Measurements from ENCODE around the gene REV1. TPM values are rescaled to one million over a fixed set of nuclear protein-coding genes. Genes with fewer than 3 reads are reported as not detected.

Gene REV1
- total RNA-seq, 1 experiment from 2014 or later, result 49.0 TPM

GRCh38 chr2:99489063-99489760, 605 bp downstream of the REV1 start:
- DNase-seq, result peak; percentile 57

GRCh38 chr2:99488539-99489062, 1.2 kb downstream of the REV1 start:
- DNase-seq, result no peak
- peaks cover 13% of the 10 kb centered on the region for H3K27me3 Mint-ChIP-seq (ENCODE audit: unreplicated experiment)
- CTCF ChIA-PET, result no interaction called here
- H3K4me1 Mint-ChIP-seq (ENCODE audit: low read depth, unreplicated experiment), result peaks cover 26% of the 10 kb centered on the region
- H3K36me3 Mint-ChIP-seq (ENCODE audit: insufficient read depth, unreplicated experiment), result peaks cover 26% of the 10 kb centered on the region
- no peak for TF ChIP-seq CTCF (IDR thresholded peaks at IDR 0.05; ENCODE audit: unreplicated experiment)
- BruUV-seq (replicated peaks), result no TSS peak
- H3K27ac Mint-ChIP-seq (ENCODE audit: unreplicated experiment), result peak overlapping the region; percentile 97
- H3K9me3 Mint-ChIP-seq (ENCODE audit: low read depth, unreplicated experiment), result no peaks in the 10 kb centered on the region
- intact Hi-C loops (cut with micrococcal nuclease; ENCODE audit: unreplicated experiment), result loop anchor here (5.0 kb wide), 1 partner anchor 306 kb away; the partner anchor contains the start of genes MITD1 and MRPL30
- H3K4me3 Mint-ChIP-seq (ENCODE audit: low read depth, unreplicated experiment), result peak overlapping the region; percentile 94

More at GRCh38 chr2:99489063-99489760, 605 bp downstream of the REV1 start:
- peaks cover 19% of the 10 kb centered on the region for H3K27me3 Mint-ChIP-seq (ENCODE audit: unreplicated experiment)
- intact Hi-C loops (cut with micrococcal nuclease; ENCODE audit: unreplicated experiment), result loop anchor here (5.0 kb wide), 1 partner anchor 307 kb away; the partner anchor contains the start of genes MITD1 and MRPL30
- TF ChIP-seq CTCF (IDR thresholded peaks at IDR 0.05; ENCODE audit: unreplicated experiment), result no peak
- peaks cover 26% of the 10 kb centered on the region for H3K4me1 Mint-ChIP-seq (ENCODE audit: low read depth, unreplicated experiment)
- H3K4me3 Mint-ChIP-seq (ENCODE audit: low read depth, unreplicated experiment), result peak overlapping the region; percentile 94
- peaks cover 26% of the 10 kb centered on the region for H3K36me3 Mint-ChIP-seq (ENCODE audit: insufficient read depth, unreplicated experiment)
- H3K9me3 Mint-ChIP-seq (ENCODE audit: low read depth, unreplicated experiment), result no peaks in the 10 kb centered on the region
- no TSS peak for BruUV-seq (replicated peaks)
- CTCF ChIA-PET, result no interaction called here
- H3K27ac Mint-ChIP-seq (ENCODE audit: unreplicated experiment), result peak overlapping the region; percentile 97

GRCh38 chr2:99487906-99488305, 1.9 kb downstream of the REV1 start:
- peaks cover 26% of the 10 kb centered on the region for H3K4me1 Mint-ChIP-seq (ENCODE audit: low read depth, unreplicated experiment)
- intact Hi-C loops (cut with micrococcal nuclease; ENCODE audit: unreplicated experiment), result loop anchor here (5.0 kb wide), 1 partner anchor 306 kb away; the partner anchor contains the start of genes MITD1 and MRPL30
- TSS peak; percentile 36 for BruUV-seq (replicated peaks)
- H3K27ac Mint-ChIP-seq (ENCODE audit: unreplicated experiment), result peak overlapping the region; percentile 97
- H3K27me3 Mint-ChIP-seq (ENCODE audit: unreplicated experiment), result peaks cover 6% of the 10 kb centered on the region
- DNase-seq, result no peak
- H3K9me3 Mint-ChIP-seq (ENCODE audit: low read depth, unreplicated experiment), result no peaks in the 10 kb centered on the region
- CTCF ChIA-PET, result no interaction called here
- no peak for TF ChIP-seq CTCF (IDR thresholded peaks at IDR 0.05; ENCODE audit: unreplicated experiment)
- peak overlapping the region; percentile 94 for H3K4me3 Mint-ChIP-seq (ENCODE audit: low read depth, unreplicated experiment)
- peaks cover 26% of the 10 kb centered on the region for H3K36me3 Mint-ChIP-seq (ENCODE audit: insufficient read depth, unreplicated experiment)

- intact Hi-C loops (cut with micrococcal nuclease; ENCODE audit: unreplicated experiment), result loop anchor here (5.0 kb wide), 1 partner anchor 304 kb away; the partner anchor contains the start of genes MITD1 and MRPL30
- CTCF ChIA-PET, result no interaction called here
- Mint-ChIP-seq H3K9me3 (ENCODE audit: low read depth, unreplicated experiment) (no peaks in the 10 kb centered on the region), H3K36me3 (ENCODE audit: insufficient read depth, unreplicated experiment) (peaks cover 31% of the 10 kb centered on the region), H3K27me3 (ENCODE audit: unreplicated experiment) (no peaks in the 10 kb centered on the region), H3K4me1 (ENCODE audit: low read depth, unreplicated experiment) (peaks cover 26% of the 10 kb centered on the region), H3K27ac (ENCODE audit: unreplicated experiment) (no peak overlapping the region), H3K4me3 (ENCODE audit: low read depth, unreplicated experiment) (no peak overlapping the region)
- TF ChIP-seq CTCF (IDR thresholded peaks at IDR 0.05; ENCODE audit: unreplicated experiment), result no peak
- no TSS peak for BruUV-seq (replicated peaks)
- no peak for DNase-seq
Measured at GRCh38 chr2:99485824-99486223, 4.0 kb downstream of the REV1 start.

All from Calu3 (cell line).